HuH-7 (cell line): ENCODE results near the gene TTC17.
"Not testable (repeated sequence)": the region's sequence is repeated elsewhere in the genome, so short reads cannot be mapped to it uniquely, and the experiment has no call there.

Experiments used
- DNase-seq: peaks from one replicate; pipeline ENCODE4 v3.0.0; 2011; ENCODE audit warnings: low spot score

The TTC17 gene

GRCh38 chr11:43382614-43383013 lies 23.9 kb downstream of the TTC17 start:
- no peak for DNase-seq

GRCh38 chr11:43384393-43384792 lies 25.7 kb downstream of the TTC17 start:
- no peak for DNase-seq

DNA sequence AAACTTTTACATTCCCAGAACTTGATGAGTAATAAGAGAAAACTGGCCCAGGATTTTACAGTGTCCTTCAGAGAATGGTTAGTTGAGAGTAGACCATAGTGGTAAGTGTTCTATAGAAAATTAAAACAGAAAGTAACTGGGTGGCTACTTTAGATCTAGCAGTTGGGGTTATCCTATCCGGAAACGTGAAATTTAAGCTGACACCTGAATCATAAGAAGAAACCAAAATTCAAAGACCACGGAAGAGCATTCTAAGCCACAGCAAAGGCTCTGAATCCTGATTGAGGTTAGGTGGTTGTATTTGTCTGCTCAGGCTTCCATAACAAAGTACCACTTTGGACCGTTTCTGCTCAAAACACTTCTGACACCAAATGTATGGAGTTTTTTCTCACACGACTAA lies 34.0 kb downstream of the TTC17 start:
- DNase-seq = no peak

- DNase-seq = no peak
Observed at GRCh38 chr11:43393765-43394355, 35.1 kb downstream of the TTC17 start.

- DNase-seq = no peak
Observed at GRCh38 chr11:43396617-43397016, 37.9 kb downstream of the TTC17 start.

GRCh38 chr11:43397251-43397650 lies 38.5 kb downstream of the TTC17 start:
- DNase-seq = no peak

GRCh38 chr11:43399983-43400630 lies 41.4 kb downstream of the TTC17 start:
- no peak for DNase-seq

GRCh38 chr11:43401252-43401651 lies 42.5 kb downstream of the TTC17 start:
- no peak for DNase-seq

DNA sequence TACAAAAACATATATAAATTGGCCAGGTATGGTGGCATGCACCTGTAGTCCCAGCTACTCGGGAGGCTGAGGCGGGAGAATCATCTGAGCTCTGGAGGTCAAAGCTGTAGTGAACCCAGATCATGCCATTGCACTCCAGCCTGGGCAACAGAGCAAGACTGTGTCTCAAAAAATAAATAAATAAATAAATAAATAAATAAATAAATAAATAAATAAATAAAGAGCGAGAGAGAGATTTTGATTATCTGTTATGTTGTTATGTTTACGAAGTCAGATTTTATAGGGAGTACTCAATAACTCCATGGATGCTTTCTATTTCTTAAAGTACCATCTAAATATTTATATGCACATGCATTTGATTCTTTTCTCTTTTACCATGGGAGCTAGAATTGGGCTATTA lies 43.1 kb downstream of the TTC17 start:
- DNase-seq = not testable (repeated sequence)

- DNase-seq = no peak
Observed at GRCh38 chr11:43403357-43404231, 44.9 kb downstream of the TTC17 start.

DNA sequence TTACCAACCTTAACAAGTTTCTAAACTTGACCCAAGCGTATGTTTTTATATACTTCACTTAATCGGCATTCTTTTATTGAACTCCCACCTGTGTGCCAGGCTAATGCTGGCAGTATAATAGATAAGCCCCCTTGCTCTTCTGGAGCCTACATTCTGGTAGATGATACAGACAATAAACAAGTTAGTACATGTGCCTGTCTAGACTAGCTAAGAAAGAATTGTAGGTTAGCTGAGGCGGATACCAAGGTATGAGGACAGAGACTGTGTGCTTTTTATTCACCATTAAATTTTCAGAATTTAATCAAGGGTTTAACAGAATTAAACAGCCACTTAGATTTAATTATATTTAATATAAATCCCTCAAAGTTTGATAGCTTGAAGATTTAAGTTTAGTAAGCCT lies 45.7 kb downstream of the TTC17 start:
- no peak for DNase-seq

DNA sequence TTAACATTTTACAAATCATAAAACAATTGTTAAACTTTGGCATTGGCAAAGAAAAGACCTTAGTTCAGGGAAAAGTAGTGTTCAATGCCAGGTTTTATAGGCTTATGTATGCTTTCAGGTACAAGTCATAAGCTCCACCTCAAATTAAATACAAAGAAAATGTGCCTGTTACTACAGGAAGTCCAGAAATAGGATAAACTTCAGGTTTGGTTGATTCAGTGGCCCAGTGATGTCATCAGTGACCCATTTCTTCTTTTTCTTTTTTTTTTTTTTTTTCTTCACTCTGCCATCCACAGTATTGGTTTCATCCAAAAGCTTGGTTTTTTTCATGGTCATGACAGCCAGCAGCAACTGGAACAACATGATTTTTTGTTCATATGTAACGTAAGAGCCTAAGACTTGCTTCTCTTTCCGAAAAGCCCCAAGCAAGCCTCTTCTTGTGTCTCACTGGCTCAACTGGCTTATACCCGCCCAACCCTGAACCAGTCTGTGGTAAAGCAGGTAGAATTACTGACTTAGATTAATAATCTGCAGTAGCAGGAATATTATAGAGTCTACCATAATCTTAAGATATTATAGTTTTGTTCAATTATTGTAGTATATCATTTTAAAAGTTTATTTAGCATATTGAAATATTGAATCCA lies 46.2 kb downstream of the TTC17 start:
- DNase-seq = no peak

GRCh38 chr11:43408277-43408676 lies 49.6 kb downstream of the TTC17 start:
- no peak for DNase-seq

- DNase-seq = no peak
Observed at GRCh38 chr11:43410394-43410793, 51.7 kb downstream of the TTC17 start.

- no peak for DNase-seq
Observed at GRCh38 chr11:43418197-43418596, 59.5 kb downstream of the TTC17 start.

DNA sequence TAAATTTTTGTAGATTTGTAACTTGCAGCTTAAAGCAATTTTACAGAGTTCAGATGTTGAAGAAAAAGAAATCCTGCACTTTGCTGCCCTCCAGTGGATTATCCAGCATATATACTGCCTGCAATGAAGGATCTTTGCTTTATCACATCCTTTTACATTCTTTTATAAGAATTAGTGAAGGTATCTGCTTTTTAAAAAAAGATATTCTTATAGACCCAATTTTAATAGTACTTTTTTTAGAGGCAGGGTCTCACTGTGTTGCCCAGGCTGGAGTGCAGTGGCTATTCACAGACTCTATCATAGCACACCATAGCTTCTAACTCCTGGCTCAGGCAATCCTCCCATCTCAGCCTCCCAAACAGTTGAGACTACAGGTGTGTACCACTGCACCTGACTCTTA lies 60.7 kb downstream of the TTC17 start:
- peak; percentile 15 for DNase-seq

GRCh38 chr11:43427971-43428370 lies 69.3 kb downstream of the TTC17 start:
- DNase-seq = no peak

- DNase-seq = not testable (repeated sequence)
Observed at GRCh38 chr11:43430916-43431315, 72.2 kb downstream of the TTC17 start.

DNA sequence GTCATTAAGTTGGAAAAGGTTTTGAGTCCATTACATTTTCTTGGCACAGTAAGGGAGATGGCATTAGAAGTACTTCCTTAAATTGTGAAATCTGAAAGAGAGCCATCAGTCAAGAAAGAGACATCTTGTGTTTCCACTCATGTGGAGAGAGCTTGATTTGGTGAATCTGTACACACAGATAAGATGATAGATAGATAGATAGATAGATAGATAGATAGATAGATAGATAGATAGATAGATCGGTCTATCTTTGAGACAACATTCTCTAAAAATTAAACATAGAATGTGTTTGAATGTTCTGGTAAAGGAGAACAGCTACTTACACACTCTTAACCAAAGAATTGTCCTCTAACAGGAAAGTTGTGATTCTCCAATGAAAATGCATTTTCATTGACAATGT lies 76.2 kb downstream of the TTC17 start:
- no peak for DNase-seq

GRCh38 chr11:43440486-43440885 lies 81.8 kb downstream of the TTC17 start:
- no peak for DNase-seq

DNA sequence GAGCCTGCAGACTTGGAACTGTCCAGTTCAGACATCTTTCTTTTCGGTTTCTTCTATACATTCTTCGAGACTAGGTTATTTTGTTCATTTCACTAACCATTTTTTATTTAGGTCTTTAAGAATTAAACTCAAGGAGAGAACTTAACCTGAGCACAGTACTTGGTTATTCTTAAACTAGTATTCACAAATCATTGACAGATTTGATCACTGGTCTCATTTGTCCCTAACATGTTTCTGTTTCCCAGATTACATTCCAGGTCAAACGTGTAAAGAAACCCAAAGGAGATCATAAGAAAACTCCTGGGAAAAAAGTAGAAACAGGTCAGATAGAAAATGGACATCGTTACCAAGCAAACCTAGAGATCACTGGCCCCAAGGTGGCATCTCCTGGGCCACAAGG lies 85.1 kb downstream of the TTC17 start:
- DNase-seq = no peak

GRCh38 chr11:43447151-43447550 lies 88.4 kb downstream of the TTC17 start:
- no peak for DNase-seq

- no peak for DNase-seq
Observed at GRCh38 chr11:43458486-43458885, 99.8 kb downstream of the TTC17 start.
